Neural progenitor cell (in vitro differentiated cells): ENCODE data around the gene PYROXD2. TPM values are rescaled to one million over a fixed set of nuclear protein-coding genes. Genes with fewer than 3 reads are reported as not detected.

Experiments used
- DNase-seq: peaks from one replicate; pipeline ENCODE4 v3.0.0-alpha.2; 2016; ENCODE audit warnings: low spot score
- H2AFZ ChIP-seq: fragments of 200-600 bp; sonication (generic); replicated peaks from 2 replicates; pipeline ENCODE4 v1.6.1; 2016; ENCODE audit warnings: antibody characterized with exemption
- H3F3A ChIP-seq: fragments of 200-600 bp; sonication (generic); 2 replicates; pipeline ENCODE4 v1.6.1; 2016; ENCODE audit warnings: antibody characterized with exemption, low read depth
- H3K27ac ChIP-seq: fragments of 200-600 bp; sonication (generic); 2 replicates; pipeline ENCODE4 v1.5.1; 2016; ENCODE audit warnings: mild to moderate bottlenecking
- H3K27me3 ChIP-seq: fragments of 200-600 bp; sonication (generic); 2 replicates; pipeline ENCODE4 v1.6.1; 2016; ENCODE audit warnings: mild to moderate bottlenecking, moderate library complexity
- H3K36me3 ChIP-seq: fragments of 200-600 bp; sonication (generic); 2 replicates; pipeline ENCODE4 v1.5.1; 2016
- H3K4me1 ChIP-seq: fragments of 200-600 bp; sonication (generic); 2 replicates; pipeline ENCODE4 v1.6.1; 2016; ENCODE audit warnings: mixed run types
- H3K4me2 ChIP-seq: fragments of 200-600 bp; sonication (generic); 2 replicates; pipeline ENCODE4 v1.6.1; 2016
- H3K4me3 ChIP-seq: fragments of 200-600 bp; sonication (generic); 2 replicates; pipeline ENCODE4 v1.5.1; 2016
- H3K79me2 ChIP-seq: fragments of 200-600 bp; sonication (generic); 2 replicates; pipeline ENCODE4 v1.6.1; 2016; ENCODE audit warnings: low read depth
- H3K9ac ChIP-seq: fragments of 200-600 bp; sonication (generic); 2 replicates; pipeline ENCODE4 v1.6.1; 2016
- H3K9me3 ChIP-seq: fragments of 200-600 bp; sonication (generic); 2 replicates; pipeline ENCODE4 v1.5.1; 2016; ENCODE audit warnings: low read depth
- H4K20me1 ChIP-seq: fragments of 200-600 bp; sonication (generic); 2 replicates; pipeline ENCODE4 v1.6.1; 2016; ENCODE audit warnings: low read depth
- H3K27ac Mint-ChIP-seq: 3 replicates; pipeline ENCODE4 v1.8.0; 2021; ENCODE audit warnings: mixed read lengths
- H3K27me3 Mint-ChIP-seq: 2 replicates; pipeline ENCODE4 v1.8.0; 2022; ENCODE audit warnings: low read depth, mild to moderate bottlenecking, inconsistent platforms, moderate library complexity, mixed read lengths; ENCODE audit not compliant: insufficient read depth
- H3K36me3 Mint-ChIP-seq: 3 replicates; pipeline ENCODE4 v1.8.0; 2021; ENCODE audit warnings: mixed read lengths
- H3K4me1 Mint-ChIP-seq: 3 replicates; pipeline ENCODE4 v1.8.0; 2021; ENCODE audit warnings: mixed read lengths
- H3K4me3 Mint-ChIP-seq: 3 replicates; pipeline ENCODE4 v1.8.0; 2021; ENCODE audit warnings: mild to moderate bottlenecking, moderate library complexity, mixed read lengths
- H3K9me3 Mint-ChIP-seq: 3 replicates; pipeline ENCODE4 v1.8.0; 2020; ENCODE audit warnings: mixed read lengths
- EZH2 ChIP-seq: fragments of 200-600 bp; sonication (generic); IDR thresholded peaks from 2 replicates; pipeline ENCODE4 v1.6.1; 2017; ENCODE audit warnings: antibody characterized with exemption, mild to moderate bottlenecking, moderate library complexity
- EZH2phosphoT487 ChIP-seq: fragments of 200-600 bp; sonication (generic); IDR thresholded peaks from 2 replicates; pipeline ENCODE4 v1.6.1; 2017; ENCODE audit warnings: antibody characterized with exemption
- total RNA-seq: library from RNA; depleted of rRNA; stranded (reverse); fragments of >200 nt; gene quantifications from 2 replicates; pipeline ENCODE4 v1.2.3, GENCODE V29; 2015; ENCODE audit warnings: low replicate concordance
- TF ChIP-seq, protein P1 (sequence below): fragments of 200-600 bp; sonication (generic); IDR thresholded peaks from 2 replicates; pipeline ENCODE4 v1.5.1; 2017; ENCODE audit warnings: antibody characterized with exemption, mild to moderate bottlenecking

The PYROXD2 gene
- total RNA-seq, 1 donor from 2014 or later = 10.5 TPM

DNA sequence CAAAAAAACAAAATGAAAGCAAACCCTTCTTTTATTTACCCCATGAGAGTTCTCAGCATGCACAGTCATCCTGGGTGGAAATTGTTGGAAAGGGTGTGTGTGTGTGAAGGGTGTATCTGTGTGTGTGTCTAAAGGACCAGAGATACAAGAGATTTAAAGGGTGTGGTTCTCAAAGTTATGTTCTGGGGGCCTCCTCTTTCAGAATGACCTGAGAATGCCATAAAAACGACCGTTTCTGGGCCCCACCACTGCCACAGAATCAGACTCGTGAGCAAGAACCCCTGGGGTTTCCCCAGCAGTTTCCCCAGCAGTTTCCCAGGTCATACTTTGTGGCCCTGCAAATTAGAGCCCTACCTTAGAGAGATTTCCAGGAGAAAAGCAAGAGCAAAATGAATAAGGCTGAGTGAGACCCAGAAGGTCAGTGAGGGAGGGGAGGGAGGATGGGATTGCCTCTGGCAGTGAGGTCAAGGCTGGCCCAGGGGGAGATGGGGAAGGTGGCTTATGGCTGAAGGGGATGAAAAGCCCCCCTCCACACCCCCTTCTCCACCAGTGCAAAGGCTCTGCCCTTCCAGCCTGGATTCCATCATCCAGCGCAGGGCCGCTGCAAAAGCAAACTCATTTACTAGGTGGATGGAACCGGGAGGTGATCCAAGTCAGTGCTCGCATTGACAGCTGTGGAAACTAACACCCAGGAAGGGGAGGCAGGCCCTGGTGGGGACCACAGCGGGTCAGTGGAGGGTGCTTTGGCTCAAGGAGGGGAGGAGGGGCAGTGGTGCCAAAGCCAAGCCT lies 10.2 kb downstream of the PYROXD2 start:
- Histone ChIP-seq H2AFZ (no peak overlapping the region), H4K20me1 (no peaks in the 10 kb centered on the region), H3F3A (no peaks in the 10 kb centered on the region), H3K4me2 (no peak overlapping the region), H3K36me3 (no peaks in the 10 kb centered on the region), H3K79me2 (no peaks in the 10 kb centered on the region), H3K4me1 (no peaks in the 10 kb centered on the region), H3K9me3 (no peaks in the 10 kb centered on the region), H3K27me3 (no peaks in the 10 kb centered on the region), H3K4me3 (no peak overlapping the region), H3K9ac (no peak overlapping the region), H3K27ac (no peak overlapping the region)
- H3K4me3 Mint-ChIP-seq = no peak overlapping the region
- peaks cover 2% of the 10 kb centered on the region for H3K27me3 Mint-ChIP-seq
- TF ChIP-seq, protein P1, sequence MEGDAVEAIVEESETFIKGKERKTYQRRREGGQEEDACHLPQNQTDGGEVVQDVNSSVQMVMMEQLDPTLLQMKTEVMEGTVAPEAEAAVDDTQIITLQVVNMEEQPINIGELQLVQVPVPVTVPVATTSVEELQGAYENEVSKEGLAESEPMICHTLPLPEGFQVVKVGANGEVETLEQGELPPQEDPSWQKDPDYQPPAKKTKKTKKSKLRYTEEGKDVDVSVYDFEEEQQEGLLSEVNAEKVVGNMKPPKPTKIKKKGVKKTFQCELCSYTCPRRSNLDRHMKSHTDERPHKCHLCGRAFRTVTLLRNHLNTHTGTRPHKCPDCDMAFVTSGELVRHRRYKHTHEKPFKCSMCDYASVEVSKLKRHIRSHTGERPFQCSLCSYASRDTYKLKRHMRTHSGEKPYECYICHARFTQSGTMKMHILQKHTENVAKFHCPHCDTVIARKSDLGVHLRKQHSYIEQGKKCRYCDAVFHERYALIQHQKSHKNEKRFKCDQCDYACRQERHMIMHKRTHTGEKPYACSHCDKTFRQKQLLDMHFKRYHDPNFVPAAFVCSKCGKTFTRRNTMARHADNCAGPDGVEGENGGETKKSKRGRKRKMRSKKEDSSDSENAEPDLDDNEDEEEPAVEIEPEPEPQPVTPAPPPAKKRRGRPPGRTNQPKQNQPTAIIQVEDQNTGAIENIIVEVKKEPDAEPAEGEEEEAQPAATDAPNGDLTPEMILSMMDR = no peak
- TF ChIP-seq EZH2 = no peak
- no peak for TF ChIP-seq EZH2phosphoT487
- H3K4me1 Mint-ChIP-seq = peaks cover 13% of the 10 kb centered on the region
- DNase-seq = no peak
- H3K9me3 Mint-ChIP-seq = no peaks in the 10 kb centered on the region
- no peaks in the 10 kb centered on the region for H3K36me3 Mint-ChIP-seq
- no peak overlapping the region for H3K27ac Mint-ChIP-seq

DNA sequence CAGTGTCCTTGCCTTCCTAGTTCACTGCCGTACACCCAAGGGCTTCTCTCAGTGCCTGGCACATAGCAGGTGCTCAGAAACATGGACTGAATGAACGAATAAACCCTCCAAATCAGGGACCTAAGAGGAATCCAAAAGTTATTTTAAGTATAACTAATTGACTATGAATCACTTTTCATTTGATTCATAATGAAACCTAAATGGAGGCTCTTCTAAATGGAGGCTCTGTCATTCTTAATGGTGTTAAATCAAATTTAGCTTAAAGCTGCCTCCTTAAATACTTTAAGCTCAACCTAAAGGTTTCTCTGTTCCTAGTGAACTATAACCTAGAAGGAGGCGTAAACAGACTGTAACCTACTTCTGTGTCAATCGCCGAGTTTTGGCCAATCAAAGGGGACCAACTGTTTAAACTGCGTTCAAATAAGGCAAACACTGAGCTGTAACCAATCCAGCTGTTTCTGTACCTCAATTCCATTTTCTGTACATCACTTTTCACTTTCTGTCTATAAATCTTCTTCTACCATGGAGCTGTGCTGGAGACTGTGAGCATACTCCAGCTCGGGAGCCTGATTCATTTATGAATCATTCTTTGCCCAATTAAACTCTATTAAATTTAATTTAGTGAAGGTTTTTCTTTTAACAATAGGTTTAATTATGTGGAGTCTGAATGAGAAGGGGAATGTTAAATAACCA lies 11.0 kb downstream of the PYROXD2 start:
- H3K27ac Mint-ChIP-seq = no peak overlapping the region
- Histone ChIP-seq H3K36me3 (no peaks in the 10 kb centered on the region), H4K20me1 (no peaks in the 10 kb centered on the region), H3K27ac (no peak overlapping the region), H3K4me2 (no peak overlapping the region), H3K4me1 (no peaks in the 10 kb centered on the region), H2AFZ (no peak overlapping the region), H3K4me3 (no peak overlapping the region), H3K79me2 (no peaks in the 10 kb centered on the region), H3K9me3 (no peaks in the 10 kb centered on the region), H3K9ac (no peak overlapping the region), H3K27me3 (no peaks in the 10 kb centered on the region), H3F3A (no peaks in the 10 kb centered on the region)
- TF ChIP-seq EZH2 (no peak), EZH2phosphoT487 (no peak)
- TF ChIP-seq, protein P1 = no peak
- no peak overlapping the region for H3K4me3 Mint-ChIP-seq
- peaks cover 2% of the 10 kb centered on the region for H3K27me3 Mint-ChIP-seq
- H3K36me3 Mint-ChIP-seq = no peaks in the 10 kb centered on the region
- no peaks in the 10 kb centered on the region for H3K9me3 Mint-ChIP-seq
- DNase-seq = no peak
- H3K4me1 Mint-ChIP-seq = peaks cover 10% of the 10 kb centered on the region

DNA sequence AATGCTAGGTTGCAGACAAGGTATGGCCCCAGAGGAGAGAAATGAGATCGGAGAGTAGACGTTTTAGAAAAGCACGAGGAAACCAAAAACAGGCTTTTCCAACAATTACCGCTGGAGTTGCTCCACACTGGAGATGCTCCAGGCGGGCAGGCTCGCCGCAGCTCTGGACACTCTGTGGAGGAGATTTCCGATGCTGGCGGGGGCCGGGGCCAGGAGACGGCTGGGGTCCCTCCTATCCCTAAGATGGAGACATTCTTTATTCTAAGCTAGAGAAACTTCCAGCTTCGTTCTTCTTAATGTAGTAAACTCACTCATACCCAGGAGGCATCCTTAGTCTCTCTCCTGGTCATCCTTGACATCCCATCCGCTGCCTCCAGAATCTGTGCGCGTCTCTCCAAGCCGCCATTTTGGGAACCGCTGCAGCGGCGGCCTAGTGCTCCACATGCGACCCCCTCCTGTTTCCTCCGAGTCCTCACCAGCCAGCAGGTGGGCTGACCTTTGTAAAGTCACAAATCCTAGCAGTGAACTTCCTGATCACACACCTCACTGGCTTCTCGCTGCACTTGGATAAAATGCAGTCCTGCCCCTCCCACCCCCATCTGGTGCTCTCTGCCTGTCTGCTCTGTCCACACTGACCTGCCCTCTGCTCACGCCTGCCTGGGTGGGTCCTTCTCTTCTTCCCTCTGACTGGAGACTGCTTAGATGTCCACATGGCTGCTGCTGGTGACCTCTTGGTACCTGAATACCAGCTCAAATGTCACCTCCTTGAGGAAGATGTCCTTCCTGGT lies 11.9 kb downstream of the PYROXD2 start:
- Histone ChIP-seq H3K27me3 (no peaks in the 10 kb centered on the region), H2AFZ (no peak overlapping the region), H3K4me3 (no peak overlapping the region), H3K36me3 (no peaks in the 10 kb centered on the region), H3K79me2 (no peaks in the 10 kb centered on the region), H3K9me3 (no peaks in the 10 kb centered on the region), H3K4me1 (no peaks in the 10 kb centered on the region), H3K4me2 (no peak overlapping the region), H3K27ac (no peak overlapping the region), H4K20me1 (no peaks in the 10 kb centered on the region), H3K9ac (no peak overlapping the region), H3F3A (no peaks in the 10 kb centered on the region)
- no peaks in the 10 kb centered on the region for H3K36me3 Mint-ChIP-seq
- H3K27ac Mint-ChIP-seq = no peak overlapping the region
- no peak for DNase-seq
- no peaks in the 10 kb centered on the region for H3K9me3 Mint-ChIP-seq
- TF ChIP-seq, protein P1 = no peak
- TF ChIP-seq EZH2phosphoT487 (no peak), EZH2 (no peak)
- H3K4me1 Mint-ChIP-seq = peaks cover 10% of the 10 kb centered on the region
- peaks cover 2% of the 10 kb centered on the region for H3K27me3 Mint-ChIP-seq
- no peak overlapping the region for H3K4me3 Mint-ChIP-seq
